ENCODE results near the gene ZNF630. TPM values are rescaled to one million over a fixed set of nuclear protein-coding genes. Genes with fewer than 3 reads are reported as not detected.

The ZNF630 gene
- total and polyA plus RNA-seq, 7 donors, result 0.26 to 0.99 (median 0.38) TPM

DNA sequence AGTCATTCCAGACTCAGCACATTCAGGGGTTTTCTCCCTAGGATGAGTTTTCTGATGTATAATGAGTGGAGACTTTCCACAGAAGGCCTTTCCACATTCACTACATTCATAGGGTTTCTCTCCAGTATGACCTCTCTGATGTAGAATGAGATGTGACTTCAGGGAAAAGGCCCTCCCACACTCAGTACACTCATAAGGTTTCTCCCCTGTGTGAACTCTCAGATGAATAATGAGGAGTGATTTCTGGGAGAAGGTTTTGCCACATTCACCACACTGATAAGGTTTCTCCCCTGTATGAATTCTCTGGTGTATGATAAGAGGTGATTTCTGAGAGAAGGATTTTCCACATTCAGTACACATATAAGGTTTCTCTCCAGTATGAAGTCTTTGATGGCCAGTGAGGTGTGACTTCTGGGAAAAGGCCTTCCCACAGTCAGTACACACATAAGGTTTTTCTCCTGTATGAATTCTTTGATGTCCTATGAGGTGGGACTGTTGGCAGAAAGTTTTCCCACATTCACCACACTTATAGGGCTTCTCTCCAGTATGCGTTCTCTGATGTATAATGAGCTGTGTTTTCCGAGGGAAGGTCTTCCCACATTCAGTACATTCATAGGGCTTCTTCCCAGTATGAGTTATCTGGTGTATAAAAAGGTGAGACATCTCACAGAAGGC lies 12.7 kb downstream of the ZNF630 start:
- intact Hi-C loops (cut with DNase I), result no loop called here
- H3K27ac ChIP-seq, result no peak overlapping the region
- no peaks in the 10 kb centered on the region for H3K27me3 ChIP-seq (ENCODE audit: insufficient read depth in 3 of 3, low read length in 2 of 3)
- DNase-seq, result no peak
- TF ChIP-seq, protein P1, sequence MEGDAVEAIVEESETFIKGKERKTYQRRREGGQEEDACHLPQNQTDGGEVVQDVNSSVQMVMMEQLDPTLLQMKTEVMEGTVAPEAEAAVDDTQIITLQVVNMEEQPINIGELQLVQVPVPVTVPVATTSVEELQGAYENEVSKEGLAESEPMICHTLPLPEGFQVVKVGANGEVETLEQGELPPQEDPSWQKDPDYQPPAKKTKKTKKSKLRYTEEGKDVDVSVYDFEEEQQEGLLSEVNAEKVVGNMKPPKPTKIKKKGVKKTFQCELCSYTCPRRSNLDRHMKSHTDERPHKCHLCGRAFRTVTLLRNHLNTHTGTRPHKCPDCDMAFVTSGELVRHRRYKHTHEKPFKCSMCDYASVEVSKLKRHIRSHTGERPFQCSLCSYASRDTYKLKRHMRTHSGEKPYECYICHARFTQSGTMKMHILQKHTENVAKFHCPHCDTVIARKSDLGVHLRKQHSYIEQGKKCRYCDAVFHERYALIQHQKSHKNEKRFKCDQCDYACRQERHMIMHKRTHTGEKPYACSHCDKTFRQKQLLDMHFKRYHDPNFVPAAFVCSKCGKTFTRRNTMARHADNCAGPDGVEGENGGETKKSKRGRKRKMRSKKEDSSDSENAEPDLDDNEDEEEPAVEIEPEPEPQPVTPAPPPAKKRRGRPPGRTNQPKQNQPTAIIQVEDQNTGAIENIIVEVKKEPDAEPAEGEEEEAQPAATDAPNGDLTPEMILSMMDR (IDR thresholded peaks at IDR 0.05), result no peak
- H3K4me1 ChIP-seq, result no peaks in the 10 kb centered on the region
- no peak for ATAC-seq
- peaks cover 37% of the 10 kb centered on the region for H3K9me3 ChIP-seq
- H3K4me3 ChIP-seq, result no peak overlapping the region
- 68 to 96% (median 91%) methylated on average over 2 of the region's 2 CpGs for WGBS, 3 donors
- peaks cover 0 to 18% of the 10 kb centered on the region in 2 donors for H3K36me3 ChIP-seq (ENCODE audit: insufficient read depth in 1 of 2, low read depth in 1 of 2)

DNA sequence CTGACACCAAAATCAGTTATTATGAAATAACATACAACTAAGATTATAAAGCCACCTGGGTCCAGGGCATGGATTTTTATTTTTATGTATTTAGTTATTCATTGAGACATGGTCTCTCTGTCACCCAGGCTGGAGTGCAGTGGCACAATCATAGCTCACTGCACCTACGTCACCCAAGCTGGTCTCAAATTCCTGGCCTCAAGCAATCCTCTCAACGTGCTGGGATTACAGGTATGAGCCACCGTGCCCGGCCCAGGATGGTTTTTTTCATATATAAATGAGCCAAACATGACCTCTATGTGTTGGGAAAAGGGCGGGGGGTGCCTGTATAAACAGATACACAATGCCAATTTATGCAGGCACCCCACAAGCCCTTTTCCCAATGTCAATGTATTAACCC lies 24.6 kb downstream of the ZNF630 start:
- TF ChIP-seq, protein P1 (IDR thresholded peaks at IDR 0.05), result no peak
- H3K4me1 ChIP-seq, result no peaks in the 10 kb centered on the region
- no peaks in the 10 kb centered on the region for H3K9me3 ChIP-seq
- ATAC-seq (no peak), DNase-seq (no peak)
- WGBS, 3 donors, result 69 to 95% (median 89%) methylated on average over 5 of the region's 5 CpGs
- intact Hi-C loops (cut with DNase I), result no loop called here
- no peaks in the 10 kb centered on the region for H3K36me3 ChIP-seq (ENCODE audit: insufficient read depth in 1 of 2, low read depth in 1 of 2)
- no peak overlapping the region for H3K4me3 ChIP-seq
- no peaks in the 10 kb centered on the region for H3K27me3 ChIP-seq (ENCODE audit: insufficient read depth in 3 of 3, low read length in 2 of 3)
- H3K27ac ChIP-seq, result no peak overlapping the region

DNA sequence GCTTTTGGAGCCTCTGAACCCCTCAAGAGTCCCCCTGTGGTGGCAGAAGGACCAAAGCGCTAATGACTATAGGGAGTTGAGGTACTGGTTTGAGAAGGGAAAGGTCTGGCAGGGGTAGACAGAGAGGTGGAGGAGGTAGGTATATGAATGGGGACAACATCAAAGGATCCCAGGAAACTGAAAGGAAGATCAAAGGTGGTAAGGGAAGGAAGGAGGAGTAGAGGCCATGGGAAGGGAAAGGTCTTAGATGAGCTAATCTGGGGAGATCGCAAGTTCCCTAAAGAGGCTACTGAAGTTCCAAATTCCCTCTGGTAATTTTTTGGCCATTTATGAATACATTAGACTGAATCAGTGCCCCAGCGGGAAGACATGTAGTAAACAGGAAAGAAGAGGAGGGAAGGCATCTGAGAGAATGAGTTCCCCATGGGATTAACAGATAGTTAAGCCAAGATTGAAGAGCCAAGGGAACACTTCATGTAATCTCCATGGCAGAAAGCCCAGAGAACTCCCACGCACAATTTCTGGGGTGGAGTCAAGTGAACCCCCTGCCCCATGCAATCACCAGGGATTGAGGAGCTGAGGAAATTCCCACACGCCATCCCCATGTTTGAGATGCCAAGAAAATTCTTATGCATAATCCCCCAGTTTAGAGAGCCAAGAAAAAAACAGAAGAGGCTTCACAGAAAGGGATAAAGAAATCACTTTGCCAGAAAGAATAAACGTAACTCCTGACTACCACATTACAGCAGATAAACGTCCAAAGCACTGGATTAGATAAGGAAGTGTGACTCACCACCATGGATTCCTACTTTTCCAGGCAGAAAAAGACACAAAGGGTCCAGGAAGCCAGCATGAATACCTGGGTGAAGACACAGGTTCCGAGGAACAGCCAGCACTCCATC lies 25.8 kb downstream of the ZNF630 start:
- no peaks in the 10 kb centered on the region for H3K27me3 ChIP-seq (ENCODE audit: insufficient read depth in 3 of 3, low read length in 2 of 3)
- intact Hi-C loops (cut with DNase I), result no loop called here
- peak in 1 of 4 donors; percentile 51 for ATAC-seq
- no peaks in the 10 kb centered on the region for H3K9me3 ChIP-seq
- H3K4me3 ChIP-seq, result no peak overlapping the region
- 33 to 39% (median 38%) methylated on average over 8 of the region's 8 CpGs for WGBS, 3 donors
- peak overlapping the region; percentile 20 for H3K27ac ChIP-seq
- TF ChIP-seq, protein P1 (IDR thresholded peaks at IDR 0.05), result no peak
- no peaks in the 10 kb centered on the region for H3K4me1 ChIP-seq
- no peaks in the 10 kb centered on the region for H3K36me3 ChIP-seq (ENCODE audit: insufficient read depth in 1 of 2, low read depth in 1 of 2)
- DNase-seq, result peak in 1 of 2 donors; percentile 27

DNA sequence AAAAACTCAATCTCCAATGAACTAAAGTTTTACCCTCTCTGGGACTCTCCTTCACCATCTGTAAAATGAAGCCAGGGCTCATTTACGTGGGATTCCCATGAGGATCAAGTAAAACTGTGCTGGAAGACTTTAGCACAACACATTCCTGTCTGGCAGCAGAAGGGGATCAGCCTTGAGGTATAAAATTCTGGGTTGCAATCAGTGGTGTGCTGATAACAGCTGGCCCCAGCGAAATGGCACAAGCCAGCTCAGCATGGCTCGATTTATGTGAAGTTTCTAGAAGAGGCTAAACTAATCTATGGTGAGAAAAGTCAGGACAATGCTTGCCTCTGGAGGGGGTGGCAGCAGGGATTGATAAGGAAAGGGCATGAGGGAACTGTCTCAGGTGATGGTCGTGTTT lies 28.4 kb downstream of the ZNF630 start:
- intact Hi-C loops (cut with DNase I), result no loop called here
- TF ChIP-seq, protein P1 (IDR thresholded peaks at IDR 0.05), result no peak
- WGBS, 3 donors, result 45 to 75% (median 67%) methylated on average over 4 of the region's 4 CpGs
- no peaks in the 10 kb centered on the region for H3K4me1 ChIP-seq
- H3K9me3 ChIP-seq, result no peaks in the 10 kb centered on the region
- no peak for DNase-seq
- H3K4me3 ChIP-seq, result no peak overlapping the region
- no peaks in the 10 kb centered on the region for H3K36me3 ChIP-seq (ENCODE audit: insufficient read depth in 1 of 2, low read depth in 1 of 2)
- H3K27ac ChIP-seq, result no peak overlapping the region
- no peak for ATAC-seq
- H3K27me3 ChIP-seq (ENCODE audit: insufficient read depth in 3 of 3, low read length in 2 of 3), result no peaks in the 10 kb centered on the region

All from psoas muscle (tissue), 8 donors.